GM19351 (cell line): ENCODE measurements around the gene DNAJC5.
A peak's percentile ranks its signal among the peaks of the same experiment; 100 is the strongest.
"Not testable (repeated sequence)": the region's sequence is repeated elsewhere in the genome, so short reads cannot be mapped to it uniquely, and the experiment has no call there.

ENCODE experiments used
- ATAC-seq: cut with Tn5 transposase; IDR thresholded peaks from one replicate; pipeline ENCODE4 v1.9.1; 2021; ENCODE audit warnings: mild to moderate bottlenecking, moderate library complexity; ENCODE audit not compliant: unreplicated experiment

Gene DNAJC5

GRCh38 chr20:63861365-63861934 lies 33.5 kb upstream of the DNAJC5 start, which contains the start of gene ABHD16B:
ABHD16B (plus strand) TSS chr20:63861498; CDS start chr20:63861541, 43 bp downstream.
- no peak for ATAC-seq

- ATAC-seq = no peak
Observed at GRCh38 chr20:63861981-63862901, 32.7 kb upstream of the DNAJC5 start.

GRCh38 chr20:63863021-63863797 lies 31.7 kb upstream of the DNAJC5 start:
- ATAC-seq = no peak

- peak; percentile 76 for ATAC-seq
Observed at GRCh38 chr20:63863798-63864544, 31.0 kb upstream of the DNAJC5 start.

- ATAC-seq = no peak
Observed at GRCh38 chr20:63864545-63864977, 30.4 kb upstream of the DNAJC5 start.

GRCh38 chr20:63864978-63865640 lies 29.8 kb upstream of the DNAJC5 start, which contains the start of gene TPD52L2:
TPD52L2 (plus strand) TSS chr20:63865270; CDS start chr20:63865366, 96 bp downstream.
- ATAC-seq = peak; percentile 64

- ATAC-seq = not testable (repeated sequence)
Observed at GRCh38 chr20:63867042-63867441, 27.9 kb upstream of the DNAJC5 start.

GRCh38 chr20:63868264-63868663 lies 26.7 kb upstream of the DNAJC5 start:
- no peak for ATAC-seq

- no peak for ATAC-seq
Observed at GRCh38 chr20:63873477-63873971, 21.4 kb upstream of the DNAJC5 start.

- ATAC-seq = not testable (repeated sequence)
Observed at GRCh38 chr20:63874241-63874640, 20.7 kb upstream of the DNAJC5 start.

GRCh38 chr20:63876489-63877036 lies 18.4 kb upstream of the DNAJC5 start:
- no peak for ATAC-seq

GRCh38 chr20:63877755-63878470 lies 17.0 kb upstream of the DNAJC5 start:
- no peak for ATAC-seq

- ATAC-seq = no peak
Observed at GRCh38 chr20:63878899-63879663, 15.8 kb upstream of the DNAJC5 start.

GRCh38 chr20:63880901-63881300 lies 14.0 kb upstream of the DNAJC5 start:
- not testable (repeated sequence) for ATAC-seq

- ATAC-seq = no peak
Observed at GRCh38 chr20:63881451-63882226, 13.3 kb upstream of the DNAJC5 start.

- ATAC-seq = no peak
Observed at GRCh38 chr20:63882257-63883200, 12.4 kb upstream of the DNAJC5 start.
